GM18907 (cell line): ENCODE results near the gene LPP.

ENCODE experiments used
- ATAC-seq: cut with Tn5 transposase; IDR thresholded peaks from one replicate; pipeline ENCODE4 v1.9.1; 2021; ENCODE audit warnings: mild to moderate bottlenecking, moderate library complexity; ENCODE audit not compliant: unreplicated experiment

LPP gene

DNA sequence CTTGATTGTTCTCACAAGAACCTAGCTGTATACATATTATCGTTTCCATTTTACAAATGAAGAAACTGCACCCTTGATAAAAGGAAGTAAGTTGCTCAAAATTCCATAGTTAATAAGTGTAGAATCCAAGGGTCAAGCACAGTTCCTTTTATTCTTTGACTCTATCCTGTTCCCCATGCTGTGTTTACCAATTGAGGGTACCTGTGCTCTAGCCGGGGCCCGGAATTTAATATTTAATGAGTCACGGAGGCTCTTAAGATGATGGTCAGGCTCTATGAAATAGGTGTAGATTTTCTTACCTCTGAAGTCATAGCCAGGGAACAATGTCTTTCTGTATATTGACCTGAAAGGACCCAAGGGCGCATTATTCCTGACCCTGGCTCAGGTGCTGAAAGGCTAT lies 65.2 kb downstream of the LPP start:
- ATAC-seq, result no peak

DNA sequence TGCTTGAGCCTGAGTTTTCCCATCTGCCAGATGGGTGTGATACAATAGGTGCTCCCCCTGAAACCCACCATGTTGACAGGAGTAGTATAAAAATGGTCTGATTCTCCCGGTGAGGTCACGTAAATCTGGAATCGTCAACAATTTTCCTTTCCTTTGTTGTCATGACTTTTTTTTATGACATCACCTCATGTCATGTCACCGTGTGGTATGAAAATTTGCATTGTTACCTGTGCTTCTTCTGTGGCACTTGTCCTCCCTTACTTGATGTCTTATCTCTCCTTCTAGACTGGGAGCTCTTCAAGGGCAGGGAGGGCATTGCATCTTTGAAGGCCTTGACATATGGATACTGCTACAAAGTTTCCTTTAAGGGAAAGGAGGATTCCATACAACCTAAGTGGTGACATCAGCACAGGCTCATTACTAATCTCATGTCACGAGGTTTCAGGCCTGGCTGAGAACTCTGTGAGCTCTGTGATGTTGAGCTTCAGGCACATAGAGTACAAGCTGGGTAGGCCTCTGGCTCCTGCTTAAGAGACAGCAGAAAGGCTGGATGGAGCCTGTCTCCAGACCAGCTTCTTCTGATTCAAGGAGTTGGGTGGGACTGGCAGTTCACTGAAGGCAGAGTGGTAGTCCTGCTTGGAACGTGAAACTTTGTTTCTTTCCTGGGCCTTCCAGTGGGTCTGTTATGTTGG lies 66.3 kb downstream of the LPP start:
- no peak for ATAC-seq

DNA sequence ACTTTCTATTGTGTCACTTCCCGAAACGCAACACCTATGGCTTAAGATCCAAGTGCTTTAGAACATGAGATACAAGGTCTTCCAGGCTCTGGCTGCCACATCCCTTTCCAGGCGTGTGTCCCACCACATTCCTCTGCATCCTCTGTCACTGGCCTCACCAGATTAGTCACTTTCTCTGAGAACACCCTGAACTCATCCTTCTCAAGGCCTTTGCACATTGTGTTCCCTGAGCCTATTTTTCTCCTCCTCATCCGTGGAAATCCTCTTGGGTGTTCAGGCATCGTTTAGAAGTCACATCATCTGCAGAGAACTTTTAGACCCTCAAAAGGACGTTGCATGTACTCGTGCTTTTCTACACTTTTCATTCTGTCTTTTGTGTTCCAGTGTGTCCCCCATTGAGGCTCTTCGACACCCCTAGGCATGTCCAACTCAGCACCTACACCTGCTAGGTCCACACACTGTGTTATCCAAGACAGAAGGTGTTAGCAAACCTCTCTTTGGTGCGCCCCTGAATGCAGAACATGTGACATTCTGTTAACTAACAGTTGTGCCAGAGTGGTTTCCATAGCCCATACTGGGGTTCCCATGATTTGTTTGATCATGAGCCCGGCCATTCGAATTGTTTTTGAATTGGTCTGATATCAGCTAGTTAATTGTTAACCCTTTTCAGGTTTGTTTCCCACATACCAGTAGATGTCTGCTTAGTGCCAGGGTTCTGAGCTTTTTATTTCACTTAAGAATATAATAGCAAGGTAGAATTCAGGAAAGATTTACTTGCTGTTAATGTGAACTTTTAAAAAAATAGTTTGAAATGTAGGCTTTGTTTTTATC lies 67.2 kb downstream of the LPP start:
- ATAC-seq, result no peak

DNA sequence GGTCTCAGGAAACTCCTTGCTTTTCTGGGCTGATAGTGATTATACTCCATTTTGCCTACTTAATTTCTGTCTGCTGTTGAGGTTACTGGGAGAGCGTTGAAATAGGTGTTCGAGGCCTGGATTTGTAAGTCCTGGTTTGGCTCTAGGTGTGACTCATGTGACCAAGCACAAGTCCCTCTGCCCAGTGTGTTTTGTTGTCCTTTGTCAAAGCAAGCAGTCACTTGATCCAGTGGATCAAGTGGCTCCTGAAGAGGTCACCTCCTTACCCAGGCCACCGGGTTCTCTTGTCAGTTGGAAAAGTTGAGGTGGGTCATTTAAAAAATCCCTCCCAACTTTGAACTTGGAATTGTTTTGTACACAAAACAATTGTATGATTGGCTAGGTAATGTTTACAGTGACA lies 70.0 kb downstream of the LPP start:
- ATAC-seq, result no peak

DNA sequence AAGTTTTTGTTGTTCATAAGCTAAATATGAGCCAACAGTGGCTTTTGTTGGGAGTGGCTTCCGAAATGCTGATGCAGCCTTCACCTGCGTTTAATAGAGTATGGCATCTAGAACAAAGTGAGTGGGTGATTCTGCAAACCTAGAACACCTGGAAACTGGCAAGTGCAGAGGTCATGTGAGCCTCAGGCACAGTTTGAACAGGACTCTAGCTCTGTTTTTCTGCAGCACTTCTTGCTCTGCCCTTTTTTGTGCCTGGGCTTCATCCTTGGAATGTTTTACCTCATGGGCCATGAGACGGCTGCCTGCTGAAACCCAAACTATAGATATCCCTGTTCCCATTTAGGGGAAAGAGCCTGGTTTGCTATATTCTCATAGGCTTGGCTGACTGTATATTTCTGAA lies 73.5 kb downstream of the LPP start:
- no peak for ATAC-seq

DNA sequence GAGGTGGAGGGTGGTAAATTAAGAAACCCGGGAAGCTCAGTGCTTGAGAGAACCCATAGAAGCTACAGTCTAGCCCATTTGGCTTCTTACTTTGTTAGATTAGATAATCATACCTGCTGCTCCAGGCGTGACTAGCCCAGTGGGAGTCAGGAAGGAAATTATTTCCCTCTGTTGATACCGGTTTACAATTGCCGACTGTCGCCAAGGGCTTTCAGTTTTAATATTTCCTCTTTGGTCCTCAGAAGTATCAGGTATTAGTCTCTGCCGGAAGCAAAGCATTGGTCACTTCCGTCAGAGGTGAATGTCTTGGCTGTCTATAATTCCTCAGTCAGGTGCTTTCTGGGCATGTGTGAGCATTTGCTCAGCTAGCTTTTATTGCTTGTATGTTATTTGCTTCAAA lies 75.2 kb downstream of the LPP start:
- ATAC-seq, result no peak

DNA sequence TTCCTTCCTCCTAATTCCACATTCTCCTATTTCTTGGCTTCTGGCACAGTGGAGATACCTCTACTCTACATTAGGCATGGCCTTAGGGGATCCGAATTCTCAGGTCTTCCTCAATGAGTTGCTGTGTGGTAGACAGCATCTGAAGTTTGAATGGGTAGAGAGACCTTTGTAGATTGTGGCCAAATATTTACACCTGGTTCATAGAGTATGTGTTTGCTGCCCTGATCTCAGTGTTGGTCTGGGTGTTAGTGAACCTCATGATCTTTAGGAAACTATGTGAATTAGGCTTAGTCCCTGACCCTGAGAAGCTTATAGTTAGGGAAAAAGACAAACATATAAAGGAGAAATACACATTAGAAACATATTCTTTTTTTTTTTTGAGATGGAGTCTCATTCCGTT lies 75.8 kb downstream of the LPP start:
- no peak for ATAC-seq

DNA sequence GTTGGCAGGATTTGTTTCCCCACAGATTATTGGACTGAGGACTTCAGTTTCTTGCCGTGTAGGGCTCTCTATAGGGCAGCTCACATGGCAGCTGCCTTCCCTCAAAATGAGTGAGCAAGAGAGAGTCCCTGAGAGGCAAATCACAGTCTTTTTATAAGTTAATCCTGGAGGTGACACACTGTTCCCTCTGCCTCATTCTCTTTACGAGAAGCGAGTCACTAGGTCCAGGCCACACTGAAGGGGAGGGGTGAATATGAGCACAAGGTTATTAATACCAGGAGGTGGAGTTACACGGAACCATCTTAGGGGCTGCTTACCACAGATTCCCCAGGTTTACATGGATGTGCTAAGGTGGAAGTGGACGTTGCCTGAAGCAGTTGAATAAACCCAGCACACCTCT lies 77.0 kb downstream of the LPP start:
- no peak for ATAC-seq

DNA sequence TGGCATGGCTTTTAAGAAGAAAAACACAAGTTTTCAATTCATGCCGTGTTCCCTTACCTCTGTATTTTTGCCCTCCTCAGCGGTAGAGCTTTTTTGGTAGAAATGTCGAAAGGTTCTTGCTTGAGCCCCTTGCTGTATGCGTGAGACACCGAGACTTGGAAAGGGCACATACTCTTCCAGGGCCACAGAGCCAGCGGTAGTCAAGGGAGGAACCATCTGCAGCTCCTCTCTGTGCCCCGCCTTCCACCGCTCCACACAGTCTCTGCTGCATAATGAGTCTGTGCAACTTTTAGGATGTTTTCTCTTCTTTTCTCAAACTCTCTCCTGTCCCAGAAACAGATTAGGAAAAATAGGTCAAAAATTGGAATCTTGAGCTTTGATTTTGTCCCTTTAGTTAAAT lies 77.5 kb downstream of the LPP start:
- no peak for ATAC-seq

DNA sequence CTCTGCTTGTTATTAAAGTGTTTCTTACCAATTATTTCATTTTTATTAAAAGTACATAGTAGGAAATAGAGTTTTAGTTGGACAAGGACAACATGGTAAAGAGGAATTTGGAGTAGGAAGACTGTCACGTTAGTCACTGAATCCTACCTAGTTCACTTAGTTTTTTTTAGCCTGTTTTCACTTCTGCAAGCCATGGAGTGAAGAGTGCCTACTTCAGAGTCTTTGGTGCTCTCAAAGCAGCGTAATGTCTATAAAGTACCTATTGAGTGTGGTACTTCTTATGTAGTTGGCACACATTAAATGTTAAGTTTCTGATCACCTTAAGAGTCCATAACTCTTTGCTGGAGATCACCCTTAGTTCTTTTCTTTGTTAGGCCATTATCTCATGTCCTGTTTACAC lies 78.7 kb downstream of the LPP start:
- no peak for ATAC-seq

DNA sequence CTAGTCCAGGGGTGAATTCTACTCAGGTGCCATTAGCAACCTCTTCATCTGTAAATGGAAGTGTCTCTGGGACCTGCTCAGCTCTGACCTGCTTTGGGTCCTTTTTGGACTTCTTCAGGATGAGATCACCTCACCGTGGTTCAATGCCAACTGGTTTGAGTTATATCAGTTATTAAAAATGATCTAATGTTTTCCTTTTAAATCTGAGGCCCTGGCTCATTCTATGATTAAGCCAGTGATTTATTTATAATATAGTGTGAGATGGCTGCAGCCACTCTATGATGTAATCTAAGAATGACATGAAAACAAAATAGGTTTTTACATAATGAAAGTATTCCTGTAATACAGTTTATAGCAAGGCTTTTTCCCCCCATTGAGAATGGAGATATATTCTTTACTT lies 79.4 kb downstream of the LPP start:
- ATAC-seq, result no peak

DNA sequence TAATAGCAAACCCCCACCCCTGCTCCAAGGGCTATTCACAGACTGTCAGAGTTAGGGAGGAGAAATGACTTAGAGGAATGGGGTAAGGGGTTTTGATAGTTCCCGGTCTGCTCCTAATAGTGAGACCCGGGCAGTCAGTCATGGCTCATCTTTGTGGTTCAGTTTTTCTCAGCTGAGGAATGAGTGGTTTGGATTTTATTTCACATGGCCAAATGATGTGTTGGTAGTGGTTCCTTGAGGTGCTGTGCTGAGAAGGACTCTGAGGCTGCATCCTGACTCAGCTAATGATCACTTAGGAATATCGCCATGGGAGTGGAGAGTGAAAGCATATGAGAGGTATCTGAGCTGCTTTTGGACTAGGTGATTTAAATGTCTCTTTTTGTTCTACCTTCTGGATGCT lies 80.2 kb downstream of the LPP start:
- no peak for ATAC-seq

DNA sequence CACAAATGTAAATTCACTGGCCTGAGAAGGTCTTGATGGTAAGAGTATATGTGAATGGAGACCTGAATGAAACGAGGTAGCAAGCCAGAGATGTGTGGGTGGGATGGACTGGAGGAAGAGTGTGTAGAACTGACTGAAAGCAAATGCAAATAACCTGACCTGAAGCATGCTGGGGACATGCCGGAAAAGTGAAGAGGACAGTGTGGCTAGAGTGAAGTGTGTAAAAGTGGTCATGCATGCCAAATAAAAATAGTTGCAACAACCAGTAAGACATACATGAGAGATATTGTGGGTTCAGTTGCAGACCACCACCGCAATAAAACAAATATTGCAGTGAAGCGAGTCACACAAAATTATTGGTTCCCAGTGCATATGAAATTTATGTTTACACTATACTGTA lies 82.3 kb downstream of the LPP start:
- ATAC-seq, result no peak

DNA sequence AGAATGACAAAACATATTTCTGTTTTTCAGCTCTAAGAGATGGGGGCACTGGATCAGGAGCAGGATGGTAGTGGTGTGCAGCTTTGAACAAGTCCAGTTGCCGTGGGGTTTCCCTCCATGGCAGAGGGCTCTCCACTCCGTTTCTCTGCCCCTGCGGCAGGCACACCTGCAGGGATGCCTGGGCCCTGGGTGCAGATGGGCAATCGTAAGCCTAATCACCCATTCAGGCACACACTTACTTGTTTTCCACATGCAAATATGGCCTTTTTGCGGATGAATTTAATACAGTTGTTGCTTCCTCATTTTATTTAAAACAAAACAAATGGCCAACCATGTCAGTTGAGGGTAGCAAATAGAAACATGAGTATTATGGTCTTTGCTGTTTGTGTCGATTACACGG lies 85.1 kb downstream of the LPP start:
- ATAC-seq, result no peak

DNA sequence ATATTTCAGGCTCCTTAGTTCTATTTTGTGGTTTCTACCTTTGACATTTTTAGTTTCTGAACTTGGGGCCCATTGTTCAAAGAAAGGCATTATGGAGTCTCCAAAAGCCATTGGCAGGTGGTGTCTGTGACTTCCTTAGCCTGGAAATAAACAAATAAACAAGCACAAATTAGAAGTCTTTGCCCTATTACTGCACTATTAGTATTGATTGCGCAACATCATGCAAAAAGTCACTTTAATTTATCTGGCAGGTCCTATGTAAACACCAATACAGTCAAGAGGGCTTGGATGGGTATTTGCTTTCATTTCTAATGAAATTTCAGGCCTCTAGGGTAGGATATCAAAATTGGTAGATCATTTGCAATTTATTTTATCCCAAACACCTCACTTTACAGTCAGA lies 85.6 kb downstream of the LPP start:
- no peak for ATAC-seq

DNA sequence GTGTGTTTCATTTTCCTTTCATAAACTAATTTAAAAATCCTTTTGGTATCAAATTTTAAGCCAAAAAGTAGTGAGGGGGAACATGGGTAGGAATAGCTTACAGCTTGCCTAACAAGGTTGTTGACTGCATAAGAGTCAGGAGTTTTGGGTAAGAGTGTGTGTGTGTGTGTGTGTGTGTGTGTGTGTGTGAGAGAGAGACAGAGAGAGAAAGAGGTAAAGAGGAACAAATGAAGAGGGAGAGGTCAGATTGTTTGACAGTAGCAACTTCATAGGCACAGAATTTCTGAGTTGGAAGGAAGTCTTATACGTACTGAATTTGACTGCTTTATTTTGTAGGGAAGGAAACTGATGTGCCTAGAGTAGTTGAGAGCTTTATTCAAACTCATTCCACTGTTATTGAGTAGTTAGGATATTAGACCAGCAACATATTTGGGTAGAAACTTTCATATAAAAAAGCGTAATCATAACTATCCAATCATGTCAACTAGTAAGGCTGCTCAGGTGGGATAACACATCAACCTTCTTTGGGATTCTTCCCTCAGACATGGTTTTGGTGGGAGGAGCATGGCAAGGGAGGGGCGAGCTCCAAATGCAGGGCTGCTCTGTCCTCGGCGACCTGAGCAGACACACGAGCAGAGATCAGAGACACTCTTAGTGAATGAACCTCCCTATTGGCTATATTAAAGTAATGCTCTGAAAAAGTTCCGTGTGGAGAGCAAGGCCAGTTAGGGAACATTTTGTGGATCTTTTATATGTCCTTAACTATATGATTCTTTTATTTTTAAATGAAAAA lies 86.4 kb downstream of the LPP start:
- ATAC-seq, result no peak

DNA sequence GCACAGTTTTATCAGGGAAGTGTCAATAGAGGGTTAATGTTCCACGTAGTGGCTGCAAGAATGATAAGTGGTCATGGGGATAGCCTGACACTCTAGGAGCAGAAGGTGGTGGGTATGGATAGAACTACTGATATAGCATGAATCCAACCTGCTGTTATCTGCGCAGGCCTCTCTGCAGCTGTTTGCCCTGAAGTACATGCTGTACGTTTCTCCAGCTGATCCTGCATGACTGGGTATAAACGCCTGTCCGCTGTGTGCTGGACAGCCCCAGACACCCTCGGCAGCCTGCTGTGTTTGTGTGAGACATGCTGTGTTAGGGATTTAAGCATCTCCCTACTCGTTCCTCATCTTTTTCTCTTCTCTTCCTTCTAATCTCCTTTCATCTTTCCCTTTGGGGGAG lies 87.1 kb downstream of the LPP start:
- no peak for ATAC-seq

DNA sequence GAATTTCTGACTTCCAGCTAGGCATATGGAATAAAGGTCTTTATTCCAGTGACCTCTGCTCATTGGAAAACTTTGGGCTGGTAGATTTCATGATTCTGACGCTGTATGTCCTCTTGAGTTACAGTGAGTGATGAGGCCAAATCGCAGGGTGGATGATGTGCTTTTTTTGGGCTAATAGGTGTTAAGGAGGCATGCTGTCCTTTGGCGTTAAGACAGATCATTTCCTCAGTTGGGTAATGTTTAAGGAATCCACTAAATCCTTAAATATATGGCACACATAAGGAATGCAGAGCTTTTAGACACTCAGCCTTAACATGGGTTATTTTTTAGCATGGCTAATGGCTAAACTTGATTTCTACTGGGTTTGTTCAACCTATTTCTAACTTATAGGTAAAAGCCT lies 87.9 kb downstream of the LPP start:
- no peak for ATAC-seq

DNA sequence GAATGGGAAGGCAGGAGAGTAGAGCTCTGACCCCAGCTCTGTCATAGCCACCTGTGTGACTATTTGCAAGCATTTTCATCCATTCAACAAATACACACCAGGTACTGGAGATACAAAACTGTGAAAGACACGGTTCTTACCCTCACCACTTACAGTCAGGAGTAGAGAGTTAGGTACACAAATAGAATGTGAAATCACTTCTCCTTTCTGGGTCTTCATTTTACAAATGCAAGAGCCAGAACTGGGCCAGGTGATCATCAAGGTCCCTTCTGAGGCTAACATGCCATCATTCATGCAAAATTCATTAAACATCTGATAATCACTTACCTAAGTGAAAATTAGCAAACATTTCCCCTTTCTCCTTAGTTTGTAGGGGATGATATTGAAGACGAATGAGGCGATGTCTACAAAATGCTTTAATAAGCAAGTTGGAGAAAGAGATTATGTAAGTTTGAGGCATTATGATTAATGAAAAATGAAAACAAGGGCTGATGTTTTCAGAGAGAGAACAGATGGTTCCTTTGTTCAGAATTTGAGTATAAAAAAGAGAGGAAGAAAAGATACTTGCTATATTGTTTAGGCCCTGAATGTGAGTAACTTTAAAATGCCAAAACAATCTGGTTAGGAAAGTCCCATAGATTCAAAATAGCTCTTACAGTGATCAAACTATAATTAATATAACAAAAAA lies 88.6 kb downstream of the LPP start:
- no peak for ATAC-seq

DNA sequence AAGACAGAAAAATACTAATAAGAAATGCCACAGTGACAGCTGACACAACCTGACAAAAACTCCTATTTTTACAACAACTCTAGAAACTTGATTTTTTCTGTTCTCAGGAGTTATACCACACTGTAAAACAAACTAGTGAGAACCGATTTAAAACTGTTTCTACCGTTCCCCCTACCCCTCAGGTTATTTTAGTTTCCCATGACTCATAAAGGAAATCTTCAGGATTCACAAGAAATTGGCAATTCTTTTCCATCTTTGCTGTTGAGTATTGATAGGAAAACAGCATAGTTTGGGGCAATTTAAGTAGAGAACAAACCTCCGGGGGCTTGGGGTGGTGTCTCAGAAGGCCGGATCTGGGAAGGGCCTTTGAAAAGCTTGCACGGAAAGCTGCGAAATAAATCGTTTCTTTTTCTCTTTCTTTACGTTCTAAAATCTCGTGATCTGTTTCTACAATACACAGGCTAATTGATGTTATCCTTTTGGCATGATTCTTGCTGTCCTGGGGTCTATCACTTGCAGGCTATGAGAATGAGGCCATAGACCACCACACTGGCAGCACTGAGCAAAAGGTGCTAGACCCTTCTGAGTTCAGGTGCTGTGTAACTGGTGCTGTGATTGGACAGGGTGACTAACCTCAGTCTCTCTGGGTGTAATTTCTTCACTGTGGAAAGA lies 89.3 kb downstream of the LPP start:
- no peak for ATAC-seq

DNA sequence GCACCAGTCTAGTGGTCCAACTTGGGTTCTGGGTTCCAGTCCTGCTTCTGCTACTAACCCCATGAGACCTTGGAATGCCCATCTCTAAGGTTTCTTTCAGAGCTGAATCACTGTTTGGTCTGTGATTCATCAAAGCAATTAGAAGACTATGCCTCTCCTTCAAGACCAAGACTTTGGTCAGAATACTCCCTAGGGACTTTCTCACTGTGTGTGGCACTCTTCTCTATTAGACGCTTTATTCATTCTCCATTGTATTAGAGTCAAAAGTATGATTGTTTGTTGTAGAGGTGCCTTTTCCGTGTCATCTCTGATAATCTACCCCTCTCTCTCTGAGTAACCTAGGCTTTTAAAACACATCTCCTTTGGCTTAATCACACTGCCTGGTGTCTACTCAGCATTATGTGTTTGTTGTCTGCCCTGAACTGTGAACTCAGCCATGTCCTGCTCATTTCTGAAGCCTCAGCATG lies 90.5 kb downstream of the LPP start:
- ATAC-seq, result no peak
